CD4-positive, alpha-beta T cell treated with Interferon alpha-2 for 1 hour (primary cell): ENCODE data around the gene ZSWIM6.

Experiments
- DNase-seq, 2 donors: peaks; one replicate each; pipeline ENCODE4 v3.0.0-alpha.2; 2020 to 2022

Gene ZSWIM6

DNA sequence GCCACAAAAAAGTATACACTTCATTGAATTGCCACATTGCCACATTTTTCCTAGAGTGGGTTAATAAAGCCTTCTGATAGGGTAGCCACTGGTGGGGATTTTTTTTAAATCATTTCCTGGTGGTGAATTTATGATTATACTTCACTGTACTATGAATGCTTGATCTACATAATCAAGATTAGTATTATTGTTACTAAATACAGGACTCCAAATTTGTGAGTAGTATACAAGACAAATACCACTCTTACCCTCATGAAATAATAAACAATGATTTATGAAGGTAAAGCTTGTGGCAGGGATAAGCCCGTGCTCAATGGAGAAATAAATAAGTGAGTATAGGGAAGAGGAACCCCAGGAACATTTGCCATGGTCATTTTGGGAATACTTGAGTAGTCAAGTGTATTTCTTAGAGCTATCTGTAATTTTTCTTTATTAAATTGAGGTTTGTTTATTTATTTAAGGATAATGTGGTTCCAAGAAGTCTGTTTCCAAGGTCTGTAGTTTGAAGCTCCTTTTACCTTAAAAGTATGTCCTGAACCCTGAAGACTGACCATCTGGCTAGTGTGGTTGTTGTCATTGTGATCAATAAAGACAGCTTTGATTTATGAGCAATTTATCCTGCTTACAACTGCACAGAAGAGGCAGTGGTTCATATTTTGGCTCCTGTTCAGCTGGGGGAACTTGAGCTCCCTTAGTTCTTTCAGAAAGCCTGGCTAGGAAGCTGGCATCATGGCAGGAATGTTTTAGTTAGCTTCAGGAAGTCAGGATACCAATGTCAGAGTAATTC, 118.6 kb downstream of the ZSWIM6 start:
- DNase-seq, result no peak

GRCh38 chr5:61455179-61456006, 123.3 kb downstream of the ZSWIM6 start:
- no peak for DNase-seq

DNA sequence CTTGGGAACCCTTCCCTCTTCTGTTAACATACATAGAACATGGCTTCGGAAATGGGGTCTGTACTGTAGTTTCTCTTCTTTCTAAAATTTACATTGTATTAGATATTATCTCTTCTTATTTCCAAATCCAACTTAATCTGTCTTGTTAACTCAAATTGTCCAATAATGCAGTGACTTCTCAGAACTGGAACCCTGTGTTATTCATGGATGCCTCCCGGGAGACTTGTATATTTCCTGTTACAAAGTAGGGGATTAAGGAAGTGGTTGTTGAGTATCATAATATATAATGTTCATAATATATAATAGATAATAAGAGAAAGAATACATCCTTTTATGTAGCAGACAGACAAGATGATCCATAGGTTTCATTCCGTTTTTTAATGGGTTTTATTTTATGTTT, 128.4 kb downstream of the ZSWIM6 start:
- no peak for DNase-seq

GRCh38 chr5:61461417-61461816, 129.4 kb downstream of the ZSWIM6 start:
- DNase-seq, result no peak

- no peak for DNase-seq
Measured at GRCh38 chr5:61461926-61462325, 129.9 kb downstream of the ZSWIM6 start.

DNA sequence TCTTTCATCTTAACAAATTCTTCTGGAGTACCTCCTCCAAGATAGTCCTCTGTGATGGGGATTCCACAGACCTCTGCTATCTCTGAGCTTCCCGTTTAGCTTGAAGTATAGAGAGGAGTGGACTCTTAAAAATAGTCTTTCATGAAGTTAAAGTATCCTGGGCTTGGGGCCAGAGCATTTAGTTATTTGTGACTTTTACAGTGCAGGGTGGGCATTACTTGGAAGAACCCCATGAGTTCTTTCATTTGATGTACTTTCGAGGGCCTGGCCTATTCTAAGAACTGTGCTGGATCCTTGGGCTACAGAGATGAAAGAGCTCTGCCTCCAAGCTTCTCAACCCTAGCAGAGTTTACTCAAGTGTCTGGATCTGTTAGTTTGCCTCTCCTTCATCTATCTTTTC, 131.5 kb downstream of the ZSWIM6 start:
- DNase-seq, result no peak

DNA sequence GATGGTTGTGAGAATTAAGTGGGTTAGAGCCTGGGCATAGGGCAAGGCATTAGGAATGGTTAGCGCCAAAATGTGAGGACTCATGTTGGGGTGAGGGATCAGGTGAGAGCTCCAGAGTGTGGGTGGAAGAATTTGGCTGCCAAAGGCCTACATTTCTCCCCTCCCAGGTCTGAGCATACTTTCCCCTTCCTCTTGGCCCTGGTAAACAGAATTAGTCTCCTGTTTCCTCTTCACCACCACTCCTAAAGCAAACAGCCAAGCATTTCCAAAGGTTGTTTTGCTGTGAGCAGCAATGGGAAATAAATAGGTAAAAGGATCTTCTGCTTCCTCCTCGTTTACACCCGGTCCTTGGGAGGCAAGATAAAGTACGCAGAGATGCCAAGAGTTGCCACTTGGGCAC, 132.5 kb downstream of the ZSWIM6 start:
- DNase-seq, result no peak

- DNase-seq, result no peak
Measured at GRCh38 chr5:61465066-61465465, 133.0 kb downstream of the ZSWIM6 start.

DNA sequence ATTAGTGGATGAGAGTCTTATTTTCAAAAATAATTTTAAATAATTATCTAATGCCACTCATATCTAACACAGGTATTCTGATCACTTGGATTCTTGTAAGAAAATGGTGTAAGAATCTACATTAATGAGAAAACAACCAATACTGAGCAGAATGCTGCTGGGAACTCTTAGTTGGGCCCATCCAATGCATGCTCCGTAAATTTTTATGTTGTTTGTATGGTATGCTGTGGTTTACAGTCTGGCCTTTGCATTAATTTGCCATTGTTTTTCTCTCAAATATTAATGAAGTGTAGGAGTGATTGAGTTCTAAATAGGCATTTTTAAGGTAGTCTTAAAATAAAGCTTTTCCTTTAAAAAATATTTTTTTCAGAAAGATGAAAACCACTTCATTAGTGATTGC, 133.4 kb downstream of the ZSWIM6 start:
- no peak for DNase-seq

GRCh38 chr5:61466017-61466416, 134.0 kb downstream of the ZSWIM6 start:
- DNase-seq, result no peak

- no peak for DNase-seq
Measured at GRCh38 chr5:61467766-61468482, 135.9 kb downstream of the ZSWIM6 start.

DNA sequence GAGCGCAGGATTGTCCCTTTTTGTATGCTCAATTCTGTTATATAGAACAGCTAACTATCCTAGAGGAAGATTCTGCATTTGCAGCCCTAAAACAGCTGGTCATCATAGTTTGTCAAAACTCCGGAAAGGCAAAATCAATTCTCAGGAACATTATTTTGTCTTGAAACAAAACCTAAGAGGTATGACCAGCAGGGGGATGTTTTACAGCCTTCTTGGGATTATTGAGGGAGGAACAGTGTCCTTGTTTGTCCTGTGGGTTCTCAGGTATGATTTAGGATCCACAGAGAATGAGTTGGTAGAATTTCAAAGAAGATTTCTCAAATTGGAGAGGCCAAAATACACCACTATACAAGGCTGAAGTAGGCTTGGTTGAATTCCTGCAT, 136.4 kb downstream of the ZSWIM6 start:
- DNase-seq, result no peak

GRCh38 chr5:61471352-61471751, 139.3 kb downstream of the ZSWIM6 start:
- no peak for DNase-seq

- DNase-seq, result no peak
Measured at GRCh38 chr5:61472172-61472958, 140.3 kb downstream of the ZSWIM6 start.

DNA sequence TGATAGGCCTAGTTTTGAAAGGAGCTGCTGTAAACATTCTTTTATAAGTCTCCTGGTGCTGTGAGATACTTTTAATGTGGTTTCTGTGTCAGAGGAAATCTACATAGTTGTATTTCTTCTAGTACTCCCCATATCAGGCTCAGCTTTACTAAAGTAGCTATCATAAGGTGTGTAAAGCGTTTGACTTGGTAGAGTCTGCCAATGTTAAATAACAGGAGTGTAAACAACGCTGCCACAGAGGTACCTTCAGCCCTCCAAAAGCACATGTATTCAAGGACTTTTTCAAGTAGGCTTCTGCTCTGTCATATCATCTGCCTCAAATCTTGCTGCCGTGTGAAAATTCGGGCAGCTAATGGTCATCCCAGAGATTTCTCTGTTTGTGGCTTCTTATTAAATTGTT, 142.7 kb downstream of the ZSWIM6 start:
- DNase-seq, result no peak

- no peak for DNase-seq
Measured at GRCh38 chr5:61477788-61478187, 145.7 kb downstream of the ZSWIM6 start.

GRCh38 chr5:61479850-61480614, 148.0 kb downstream of the ZSWIM6 start:
- DNase-seq, result no peak

GRCh38 chr5:61482980-61483379, 150.9 kb downstream of the ZSWIM6 start:
- no peak for DNase-seq

GRCh38 chr5:61486476-61486875, 154.4 kb downstream of the ZSWIM6 start:
- no peak for DNase-seq

GRCh38 chr5:61489574-61489973, 157.5 kb downstream of the ZSWIM6 start:
- no peak for DNase-seq

- no peak for DNase-seq
Measured at GRCh38 chr5:61491861-61492260, 159.8 kb downstream of the ZSWIM6 start.

- DNase-seq, result no peak
Measured at GRCh38 chr5:61493973-61494372, 161.9 kb downstream of the ZSWIM6 start.
